ENCODE data around the gene ANXA2.

The ANXA2 gene

DNA sequence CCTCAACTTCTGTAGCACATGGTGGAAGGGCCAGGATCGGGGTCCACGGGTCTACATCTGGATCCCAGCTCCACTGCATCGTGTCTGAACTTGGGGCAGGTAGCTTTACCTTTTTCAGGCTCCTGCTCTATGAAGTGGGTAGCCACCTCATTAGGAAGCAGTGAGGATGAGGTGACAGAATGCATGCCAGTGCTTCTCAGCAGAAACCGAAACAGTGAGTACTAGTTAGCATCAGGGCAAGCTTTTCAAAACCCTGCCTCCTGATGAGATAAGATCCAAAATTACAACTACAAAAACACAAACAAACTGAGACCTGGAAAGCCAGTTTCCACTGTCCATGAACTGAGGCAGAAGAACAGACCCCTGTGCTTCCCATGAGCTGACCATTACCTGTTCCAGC, 77.4 kb downstream of the ANXA2 start:
- no peak for DNase-seq (ENCODE audit: low read depth, low spot score)
- no peak overlapping the region for H3K27ac ChIP-seq

DNA sequence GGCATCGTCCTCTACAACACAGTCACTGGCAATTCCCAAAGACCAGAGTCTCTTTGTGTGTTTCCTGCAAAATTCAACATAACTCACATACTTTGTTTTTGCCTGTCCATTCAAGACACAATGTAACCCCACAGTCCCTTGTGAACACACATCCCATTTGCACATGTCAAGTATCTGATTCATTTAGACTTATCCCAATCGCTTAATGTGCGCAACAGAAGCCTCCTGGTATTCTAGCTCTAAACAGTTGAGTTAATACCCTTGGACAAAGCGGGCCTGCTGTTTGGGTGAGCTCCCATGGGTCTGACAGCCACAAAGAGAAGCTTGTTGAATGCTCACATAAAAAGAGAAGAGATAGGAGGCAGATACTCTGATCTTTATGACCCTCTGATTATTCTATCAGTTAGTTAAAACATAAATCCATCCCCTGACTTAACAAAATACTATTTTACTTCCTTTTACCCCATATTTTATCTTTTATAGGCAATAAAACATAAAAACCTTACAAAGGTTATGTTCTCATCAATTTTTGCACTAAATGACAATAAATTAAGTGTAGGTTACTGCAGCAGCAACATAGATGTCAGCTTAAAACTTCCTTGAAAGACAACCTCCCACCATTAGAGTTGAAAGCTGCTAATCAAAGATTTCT, 79.4 kb downstream of the ANXA2 start:
- no peak for DNase-seq (ENCODE audit: low read depth, low spot score)

DNA sequence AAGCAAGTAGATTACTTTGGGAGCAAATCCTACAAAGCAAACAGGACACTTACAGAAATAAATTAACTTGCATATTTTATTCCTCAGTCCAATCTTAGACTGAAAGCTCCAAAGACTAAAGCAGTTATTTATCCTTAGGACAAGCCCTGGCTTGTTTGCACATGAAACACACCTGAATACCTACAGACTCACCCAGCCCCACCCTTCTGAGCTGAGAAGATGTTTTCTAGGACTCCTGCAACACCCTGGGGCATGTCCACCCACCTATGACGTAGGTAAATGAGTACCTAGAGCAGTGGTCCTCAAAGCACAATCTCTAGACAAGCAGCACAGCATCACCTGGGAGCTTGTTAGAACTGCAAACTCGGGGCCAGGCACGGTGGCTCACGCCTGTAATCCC, 80.8 kb downstream of the ANXA2 start:
- peak; percentile 65 for DNase-seq (ENCODE audit: low read depth, low spot score)
- no peak overlapping the region for H3K27ac ChIP-seq

More for the DNA sequence above, 79.4 kb downstream of the ANXA2 start:
- no peak overlapping the region for H3K27ac ChIP-seq

DNA sequence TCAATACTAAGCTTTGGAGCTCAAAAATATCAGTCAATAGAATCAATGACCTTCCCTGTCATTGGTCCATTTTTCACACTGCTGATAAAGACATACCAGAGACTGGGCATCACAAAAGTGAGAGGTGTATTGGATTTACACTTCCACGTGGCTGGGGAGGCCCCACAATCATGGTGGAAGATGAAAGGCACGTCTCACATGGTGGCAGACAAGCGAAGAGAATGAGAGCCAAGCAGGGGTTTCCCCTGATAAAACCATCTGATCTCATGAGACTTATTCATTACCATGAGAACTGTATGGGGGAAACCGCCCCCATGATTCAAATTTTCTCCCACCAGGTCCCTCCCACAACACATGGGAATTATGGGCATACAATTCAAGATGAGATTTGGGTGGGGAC, 81.9 kb downstream of the ANXA2 start:
- DNase-seq (ENCODE audit: low read depth, low spot score) = no peak
- H3K27ac ChIP-seq = no peak overlapping the region

DNA sequence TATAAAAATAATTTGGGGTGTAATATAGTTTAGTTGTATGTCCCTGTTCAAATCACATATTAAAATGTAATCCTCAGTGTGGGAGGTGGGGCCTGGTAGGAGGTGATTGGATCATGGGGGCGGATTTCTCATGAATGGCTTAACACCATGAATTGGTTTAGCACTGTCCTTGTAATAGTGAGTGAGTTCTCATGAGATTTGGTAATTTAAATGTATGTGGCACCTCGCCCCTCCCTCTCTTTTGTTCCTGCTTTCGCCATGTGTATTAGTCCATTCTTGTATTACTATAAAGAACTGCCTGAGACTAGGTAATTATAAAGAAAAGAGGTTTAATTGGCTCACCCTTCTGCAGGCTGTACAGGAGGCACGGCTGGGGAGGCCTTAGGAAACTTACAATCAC, 83.9 kb downstream of the ANXA2 start:
- DNase-seq (ENCODE audit: low read depth, low spot score) = no peak
- H3K27ac ChIP-seq = no peak overlapping the region

DNA sequence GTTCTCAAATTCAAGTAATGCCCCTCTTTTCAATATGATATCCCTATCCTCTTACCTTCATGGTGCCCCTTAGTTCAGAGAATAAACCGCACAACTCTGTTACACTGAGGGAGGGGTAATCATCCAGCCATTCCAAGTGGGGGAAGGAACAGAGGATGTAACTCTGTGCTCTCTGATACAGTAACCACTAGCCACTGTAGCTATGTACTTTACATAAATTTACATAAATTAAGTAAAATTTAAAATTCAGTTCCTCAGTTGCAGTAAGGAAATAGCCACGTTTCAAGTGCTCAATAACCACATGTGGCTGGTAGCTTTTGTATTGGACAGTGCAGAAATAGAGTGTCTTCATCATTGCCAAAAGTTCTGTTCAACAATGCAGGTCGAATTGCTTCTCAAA, 90.8 kb downstream of the ANXA2 start:
- no peak overlapping the region for H3K27ac ChIP-seq
- no peak for DNase-seq (ENCODE audit: low read depth, low spot score)

DNA sequence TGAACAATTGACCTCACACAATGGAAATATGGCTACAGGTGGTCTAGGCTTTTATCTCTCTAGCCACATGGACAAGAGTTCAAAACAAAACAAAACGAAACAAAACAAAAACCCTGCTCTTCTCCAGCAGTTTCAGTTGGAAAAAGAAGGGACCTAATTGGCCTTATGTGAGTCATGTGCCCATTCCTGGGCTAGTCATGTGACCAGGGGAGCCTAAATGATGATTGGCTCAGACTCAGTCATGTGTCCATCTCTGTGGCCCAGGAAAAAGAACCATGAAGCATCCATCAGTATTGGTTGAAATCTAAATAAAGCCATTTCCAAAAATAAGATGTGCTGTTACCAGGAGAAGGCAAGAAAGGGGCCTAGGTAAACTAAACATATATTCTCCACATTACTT, 96.8 kb downstream of the ANXA2 start:
- no peak overlapping the region for H3K27ac ChIP-seq
- DNase-seq (ENCODE audit: low read depth, low spot score) = no peak

DNA sequence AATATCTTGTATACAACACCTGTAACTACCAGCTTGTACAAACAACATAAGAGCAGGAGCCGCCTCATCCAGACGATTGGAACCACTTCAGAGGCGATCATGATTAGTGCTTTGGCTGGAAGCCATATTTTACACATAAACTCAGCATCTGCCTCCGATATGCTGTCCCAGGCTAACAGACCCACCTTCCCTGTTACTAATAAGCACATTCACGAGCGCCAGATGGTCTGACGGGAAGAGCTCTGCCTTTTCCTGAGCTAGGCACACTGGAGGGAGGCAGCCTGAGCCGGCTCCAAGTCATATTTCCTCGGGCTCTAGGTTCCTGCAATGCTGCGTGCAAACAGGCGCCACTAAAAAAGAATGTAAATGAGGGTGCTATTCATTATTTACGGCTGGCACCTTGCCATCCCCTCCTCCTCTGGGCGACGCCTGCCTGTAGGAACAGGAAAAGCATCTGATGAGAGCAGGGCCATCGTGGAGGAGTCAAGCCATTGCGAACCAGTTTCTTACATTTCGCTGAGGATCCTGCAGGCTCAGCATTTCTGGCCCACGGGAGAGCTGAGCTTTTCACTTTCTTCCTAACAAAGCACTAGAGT, 98.2 kb downstream of the ANXA2 start:
- peak; percentile 51 for DNase-seq (ENCODE audit: low read depth, low spot score)

More for the DNA sequence above, 98.2 kb downstream of the ANXA2 start:
- no peak overlapping the region for H3K27ac ChIP-seq

All from epithelial cell of prostate (primary cell).